Panc1 (cell line): Measurements from ENCODE around the gene SH3BP4. TPM values are rescaled to one million over a fixed set of nuclear protein-coding genes. Genes with fewer than 3 reads are reported as not detected.

ENCODE experiments used
- ATAC-seq: fragments of 200-7000 bp; cut with Tn5 transposase; 2 replicates; pipeline ENCODE4 v1.9.1; 2020; ENCODE audit warnings: mild to moderate bottlenecking, moderate library complexity
- BruUV-seq: library from RNA; stranded (reverse); fragments of 400-500 nt; replicated peaks from 2 replicates; lab custom pipeline; 2021; lab: Mats Ljungman, UMichigan
- CTCF ChIA-PET: fragments of 300-600 bp; sonication (Branson Sonifier 250); formaldehyde crosslinking; loops from one replicate; lab custom pipeline; 2022; ENCODE audit warnings: antibody characterized with exemption; lab: Charles Lee
- POLR2A ChIA-PET: fragments of 300-600 bp; sonication (Branson Sonifier 250); formaldehyde crosslinking; loops from one replicate; lab custom pipeline; 2022; ENCODE audit warnings: antibody characterized with exemption; lab: Charles Lee
- DNase-seq: peaks from one replicate; pipeline ENCODE4 v3.0.0-alpha.2; 2010; ENCODE audit warnings: low read depth, low spot score
- H3K27ac ChIP-seq: 2 replicates; pipeline ENCODE4 v1.5.1; 2011; ENCODE audit warnings: mild to moderate bottlenecking, low read length, inconsistent platforms
- H3K27me3 ChIP-seq: fragments of 200-500 bp; sonication (Bioruptor generic); 2 replicates; pipeline ENCODE4 v1.6.0; 2014; ENCODE audit warnings: low read length, inconsistent platforms; ENCODE audit not compliant: control insufficient read depth, insufficient read depth
- H3K36me3 ChIP-seq: fragments of 200-500 bp; sonication (Bioruptor generic); 2 replicates; pipeline ENCODE4 v1.5.1; 2014; ENCODE audit warnings: inconsistent platforms, mild to moderate bottlenecking, low read length, moderate library complexity; ENCODE audit not compliant: control insufficient read depth, insufficient read depth
- H3K4me1 ChIP-seq: 2 replicates; pipeline ENCODE4 v1.5.1; 2011; ENCODE audit warnings: inconsistent platforms, mild to moderate bottlenecking, low read length, moderate library complexity; ENCODE audit not compliant: control insufficient read depth, insufficient read depth
- H3K4me3 ChIP-seq, 2 experiments: 2 replicates each; pipeline ENCODE4 v1.5.1; 2011 to 2012; ENCODE audit warnings: low read depth in 2 of 2, low read length in 2 of 2, mild to moderate bottlenecking in 2 of 2, inconsistent platforms in 1 of 2, moderate library complexity in 1 of 2
- H3K9me3 ChIP-seq: fragments of 200-500 bp; sonication (Bioruptor generic); 2 replicates; pipeline ENCODE4 v1.5.1; 2014; ENCODE audit warnings: low read depth, mild to moderate bottlenecking, inconsistent platforms, low read length, moderate library complexity; ENCODE audit not compliant: control insufficient read depth, insufficient read depth
- CTCF ChIP-seq: fragments of 450-650 bp; IDR thresholded peaks from 2 replicates; pipeline ENCODE4 v1.5.1; 2017; ENCODE audit warnings: mild to moderate bottlenecking
- POLR2AphosphoS5 ChIP-seq: IDR thresholded peaks from 2 replicates; pipeline ENCODE4 v1.6.1; 2012; ENCODE audit warnings: mild to moderate bottlenecking, low read depth, low read length, moderate library complexity
- SIN3A ChIP-seq: IDR thresholded peaks from 2 replicates; pipeline ENCODE4 v1.6.1; 2012; ENCODE audit warnings: low read depth, mild to moderate bottlenecking, low read length, moderate library complexity, borderline replicate concordance; ENCODE audit not compliant: insufficient read depth
- TCF7L2 ChIP-seq: IDR thresholded peaks from 2 replicates; pipeline ENCODE4 v1.6.1; 2011; ENCODE audit warnings: mild to moderate bottlenecking, low read depth, low read length, inconsistent platforms
- in situ Hi-C: cut with HindIII; loops from 2 replicates; pipeline ENCODE4 v1.10.0; 2016; ENCODE audit warnings: low sequenced_read_pairs, low pct_unique_long_range_greater_than_20kb
- intact Hi-C: fragments of 100-400 bp; cut with micrococcal nuclease; formaldehyde crosslinking; loops from one replicate; pipeline ENCODE4 v1.10.0; 2022; ENCODE audit not compliant: unreplicated experiment
- total RNA-seq: library from RNA; stranded (reverse); gene quantifications from one replicate; pipeline ENCODE4 v1.2.1, GENCODE V29; 2021; ENCODE audit not compliant: unreplicated experiment
- TF ChIP-seq, protein P1 (sequence below), 2 experiments: IDR thresholded peaks; 2 replicates each; pipeline ENCODE4 v1.6.1; 2011 to 2012; ENCODE audit warnings: low read depth in 2 of 2, control low read depth in 1 of 2, low read length in 1 of 2, mild to moderate bottlenecking in 1 of 2, moderate library complexity in 1 of 2; ENCODE audit not compliant: insufficient read depth in 1 of 2

SH3BP4 gene
- total RNA-seq, 1 experiment from 2014 or later = 133 TPM

- H3K36me3 ChIP-seq = peaks cover 3% of the 10 kb centered on the region; the same call in 1 of the 2 replicates
- intact Hi-C loops (no loop called here), in situ Hi-C loops (no loop called here)
- no peak for TF ChIP-seq SIN3A
- no peak for TF ChIP-seq POLR2AphosphoS5
- no TSS peak for BruUV-seq
- peaks cover 93% of the 10 kb centered on the region for H3K4me1 ChIP-seq
- H3K4me3 ChIP-seq = no peak overlapping the region
- H3K27ac ChIP-seq = peak overlapping the region; percentile 90
- ATAC-seq = no peak
- no peak for DNase-seq
- no peaks in the 10 kb centered on the region for H3K9me3 ChIP-seq
- ChIA-PET POLR2A (interaction anchor here (0.6 kb wide), 1 partner anchor 46 kb away, joined by 3 read pairs; no protein-coding TSS in a partner anchor), CTCF (no interaction called here)
- H3K27me3 ChIP-seq = no peaks in the 10 kb centered on the region
These were observed 21.2 kb downstream of the SH3BP4 start for GRCh38 chr2:234973008-234973407.

DNA sequence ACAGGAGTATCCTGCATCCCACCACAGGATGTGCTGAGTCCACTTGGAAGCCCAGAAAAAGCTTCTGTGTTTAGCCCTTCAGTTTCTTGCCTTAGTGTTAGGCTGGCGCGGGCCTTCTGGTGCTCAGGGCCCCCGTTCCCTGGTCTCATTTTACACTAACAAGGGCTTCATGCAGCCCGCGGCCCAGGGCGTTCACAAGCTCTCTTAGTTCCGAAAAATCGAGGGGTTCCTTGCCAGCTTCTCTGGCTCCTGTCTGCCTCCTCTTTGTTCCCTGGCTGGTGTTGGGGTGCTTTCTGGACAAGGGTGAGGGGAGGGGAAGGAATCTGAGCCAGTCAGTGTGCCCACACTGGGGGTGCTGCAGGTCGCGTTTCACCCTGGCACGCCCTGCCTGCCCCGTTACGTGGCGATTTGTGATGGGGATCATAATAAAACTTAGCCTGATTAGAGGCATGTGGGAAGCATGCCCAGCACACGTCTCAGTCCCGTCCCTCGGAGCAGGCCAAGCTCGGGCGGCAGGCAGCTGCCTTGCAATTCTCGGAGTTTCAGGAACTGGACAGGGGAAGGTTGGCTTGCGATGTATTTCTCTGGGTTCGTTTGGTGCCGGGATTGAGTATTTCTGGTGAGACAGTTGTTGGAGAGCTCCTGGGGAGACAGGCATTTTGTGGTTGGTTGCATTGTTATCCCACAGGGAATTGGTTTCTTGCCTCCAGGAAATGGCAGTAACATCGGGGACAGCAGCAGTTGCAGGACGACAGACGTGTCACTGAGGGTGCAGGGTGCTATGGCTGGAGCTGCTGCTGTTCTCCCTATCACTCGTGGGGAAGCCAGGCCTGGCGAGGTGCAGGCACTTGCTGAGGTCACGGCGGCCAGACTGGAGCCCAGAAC is 22.9 kb downstream of the SH3BP4 start:
- CTCF ChIA-PET = no interaction called here

GRCh38 chr2:234975611-234976010 is 23.8 kb downstream of the SH3BP4 start:
- ATAC-seq = no peak
- ChIA-PET POLR2A (no interaction called here), CTCF (no interaction called here)
- intact Hi-C loops (no loop called here), in situ Hi-C loops (no loop called here)
- no peak for DNase-seq
- Histone ChIP-seq H3K9me3 (peaks cover 6% of the 10 kb centered on the region; the same call in 1 of the 2 replicates), H3K4me3 (no peak overlapping the region), H3K4me1 (peaks cover 97% of the 10 kb centered on the region), H3K27ac (peak overlapping the region; percentile 90), H3K36me3 (peaks cover 3% of the 10 kb centered on the region; the same call in 1 of the 2 replicates), H3K27me3 (no peaks in the 10 kb centered on the region)
- no TSS peak for BruUV-seq
- no peak for TF ChIP-seq CTCF
- TF ChIP-seq SIN3A = no peak
- TF ChIP-seq TCF7L2 = no peak
- TF ChIP-seq, protein P1, sequence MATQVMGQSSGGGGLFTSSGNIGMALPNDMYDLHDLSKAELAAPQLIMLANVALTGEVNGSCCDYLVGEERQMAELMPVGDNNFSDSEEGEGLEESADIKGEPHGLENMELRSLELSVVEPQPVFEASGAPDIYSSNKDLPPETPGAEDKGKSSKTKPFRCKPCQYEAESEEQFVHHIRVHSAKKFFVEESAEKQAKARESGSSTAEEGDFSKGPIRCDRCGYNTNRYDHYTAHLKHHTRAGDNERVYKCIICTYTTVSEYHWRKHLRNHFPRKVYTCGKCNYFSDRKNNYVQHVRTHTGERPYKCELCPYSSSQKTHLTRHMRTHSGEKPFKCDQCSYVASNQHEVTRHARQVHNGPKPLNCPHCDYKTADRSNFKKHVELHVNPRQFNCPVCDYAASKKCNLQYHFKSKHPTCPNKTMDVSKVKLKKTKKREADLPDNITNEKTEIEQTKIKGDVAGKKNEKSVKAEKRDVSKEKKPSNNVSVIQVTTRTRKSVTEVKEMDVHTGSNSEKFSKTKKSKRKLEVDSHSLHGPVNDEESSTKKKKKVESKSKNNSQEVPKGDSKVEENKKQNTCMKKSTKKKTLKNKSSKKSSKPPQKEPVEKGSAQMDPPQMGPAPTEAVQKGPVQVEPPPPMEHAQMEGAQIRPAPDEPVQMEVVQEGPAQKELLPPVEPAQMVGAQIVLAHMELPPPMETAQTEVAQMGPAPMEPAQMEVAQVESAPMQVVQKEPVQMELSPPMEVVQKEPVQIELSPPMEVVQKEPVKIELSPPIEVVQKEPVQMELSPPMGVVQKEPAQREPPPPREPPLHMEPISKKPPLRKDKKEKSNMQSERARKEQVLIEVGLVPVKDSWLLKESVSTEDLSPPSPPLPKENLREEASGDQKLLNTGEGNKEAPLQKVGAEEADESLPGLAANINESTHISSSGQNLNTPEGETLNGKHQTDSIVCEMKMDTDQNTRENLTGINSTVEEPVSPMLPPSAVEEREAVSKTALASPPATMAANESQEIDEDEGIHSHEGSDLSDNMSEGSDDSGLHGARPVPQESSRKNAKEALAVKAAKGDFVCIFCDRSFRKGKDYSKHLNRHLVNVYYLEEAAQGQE (IDR thresholded peaks at IDR 0.05; ENCODE audit: insufficient read depth in 1 of 2, low read depth in 2 of 2, low read length in 1 of 2) = no peak
- TF ChIP-seq POLR2AphosphoS5 = no peak

More for the DNA sequence above, 22.9 kb downstream of the SH3BP4 start:
- BruUV-seq = no TSS peak
- TF ChIP-seq, protein P1 (IDR thresholded peaks at IDR 0.05; ENCODE audit: insufficient read depth in 1 of 2, low read depth in 2 of 2, low read length in 1 of 2) = peak; percentile 77 to 79
- TF ChIP-seq POLR2AphosphoS5 = 0 out of 2 replicates have a peak, but pooled peaks have one; percentile 41
- TF ChIP-seq SIN3A = no peak
- Histone ChIP-seq H3K4me1 (peaks cover 95% of the 10 kb centered on the region), H3K9me3 (peaks cover 3% of the 10 kb centered on the region; the same call in 1 of the 2 replicates), H3K4me3 (peak overlapping the region in 1 of 2 experiments; percentile 23; a peak in 2 of 4 replicates), H3K27me3 (no peaks in the 10 kb centered on the region), H3K27ac (peak overlapping the region; percentile 90), H3K36me3 (peaks cover 3% of the 10 kb centered on the region; the same call in 1 of the 2 replicates)
- intact Hi-C loops (no loop called here), in situ Hi-C loops (no loop called here)
- ATAC-seq = peak; percentile 40
- POLR2A ChIA-PET = interaction anchor here (0.6 kb wide), 2 partner anchors 19 to 849 kb away, joined by 3 to 7 read pairs; no protein-coding TSS in a partner anchor
- DNase-seq = no peak
